ENCODE results near the gene TMEM52. TPM values are rescaled to one million over a fixed set of nuclear protein-coding genes. Genes with fewer than 3 reads are reported as not detected.

Gene TMEM52
- polyA plus RNA-seq, 3 donors = 2.3 TPM; not detected in 2

GRCh38 chr1:1869469-1869868 lies 49.6 kb downstream of the TMEM52 start:
- intact Hi-C loops (cut with micrococcal nuclease) = no loop called here
- H3K27me3 Mint-ChIP-seq (ENCODE audit: low read depth in 3 of 3) = no peaks in the 10 kb centered on the region
- H3K9me3 Mint-ChIP-seq = no peaks in the 10 kb centered on the region
- peak overlapping the region; percentile 45 to 60 for H3K4me3 Mint-ChIP-seq
- peaks cover 100% of the 10 kb centered on the region for H4K20me1 ChIP-seq (ENCODE audit: insufficient read depth, low read length)
- peak overlapping the region; percentile 88 to 94 (median 92) for H3K27ac Mint-ChIP-seq
- DNase-seq = peak; percentile 52 to 76 (median 71)
- no peaks in the 10 kb centered on the region for H3K9me3 ChIP-seq (replicated peaks in 1 of 2; ENCODE audit: control insufficient read depth in 1 of 2, insufficient read depth in 1 of 2, low read length in 2 of 2)
- H3K36me3 ChIP-seq (replicated peaks in 1 of 2; ENCODE audit: control insufficient read depth in 1 of 2, insufficient read depth in 2 of 2, low read length in 2 of 2) = peaks cover 2 to 18% of the 10 kb centered on the region in 2 donors
- H3K4me1 ChIP-seq (ENCODE audit: control insufficient read depth in 1 of 2, insufficient read depth in 2 of 2, low read length in 2 of 2) = peaks cover 31 to 53% of the 10 kb centered on the region in 2 donors
- no peaks in the 10 kb centered on the region for H3K27me3 ChIP-seq (ENCODE audit: control insufficient read depth in 2 of 2, insufficient read depth in 2 of 2, low read length in 2 of 2)
- WGBS (ENCODE audit: insufficient coverage) = no CpG with 5 or more reads among the region's 4 CpGs
- H3K9ac ChIP-seq (ENCODE audit: insufficient read depth, low read length, poor library complexity, severe bottlenecking) = no peak overlapping the region
- peak overlapping the region in 1 of 3 experiments; percentile 42 for H3K4me3 ChIP-seq (replicated peaks in 1 of 3; ENCODE audit: low read depth in 2 of 3, low read length in 3 of 3)
- H3K36me3 Mint-ChIP-seq = peaks cover 9 to 21% of the 10 kb centered on the region in 2 donors
- peak overlapping the region; percentile 26 to 71 for H3K27ac ChIP-seq (ENCODE audit: low read depth in 1 of 2, low read length in 2 of 2)
- H3K79me2 ChIP-seq (ENCODE audit: insufficient read depth, low read length) = peaks cover 100% of the 10 kb centered on the region
- peaks cover 64% of the 10 kb centered on the region for H3K4me1 Mint-ChIP-seq
- peak overlapping the region; percentile 55 for H3K4me2 ChIP-seq (replicated peaks; ENCODE audit: extremely low read depth, low read length, poor library complexity, severe bottlenecking)
- peak; percentile 10 for TF ChIP-seq CTCF (IDR thresholded peaks at IDR 0.05)
- no peak overlapping the region for H2AFZ ChIP-seq (ENCODE audit: insufficient read depth, low read depth, low read length, poor library complexity, severe bottlenecking)

Other genes with a start within 250 kb of the TMEM52 start
- gene SLC35E2B, start 226.5 kb downstream of the TMEM52 start, polyA plus RNA-seq = 10 to 100 TPM; 12.2 to 29.2 (median 17.7) TPM
- gene CDK11A, start 194.9 kb downstream of the TMEM52 start, polyA plus RNA-seq = 10 to 100 TPM in 2 of 3 donors, 1 to 10 TPM in 1; 4.4 to 80.1 (median 13.3) TPM
- gene NADK, start 140.8 kb downstream of the TMEM52 start, polyA plus RNA-seq = 100 to 1,000 TPM; 175 to 425 (median 235) TPM
- 100 to 1,000 TPM in 2 of 3 donors, 10 to 100 TPM in 1; 41.9 to 357 (median 111) TPM for gene GNB1, start 28.2 kb downstream of the TMEM52 start, polyA plus RNA-seq
- gene CALML6, start 4.0 kb downstream of the TMEM52 start, polyA plus RNA-seq = under 1 TPM in 1 of 3 donors, not detected in 2; 0.24 TPM
- gene CFAP74, start 84.5 kb upstream of the TMEM52 start, polyA plus RNA-seq = not detected
- gene GABRD, start 100.1 kb upstream of the TMEM52 start, polyA plus RNA-seq = not detected
- 1 to 10 TPM in 2 of 3 donors, under 1 TPM in 1; 0.74 to 1.9 (median 1.4) TPM for gene PRKCZ, start 131.1 kb upstream of the TMEM52 start, polyA plus RNA-seq